ACC112 (cell line): ENCODE data around the gene KRT73.

Experiments used
- H2AFZ ChIP-seq: fragments of 200-600 bp; sonication (generic); one replicate; pipeline ENCODE4 v1.6.0; 2017; ENCODE audit warnings: antibody characterized with exemption, low read length; ENCODE audit not compliant: unreplicated experiment
- H3K27ac ChIP-seq: fragments of 200-600 bp; sonication (generic); 2 replicates; pipeline ENCODE4 v1.5.1; 2014; ENCODE audit warnings: low read depth, mild to moderate bottlenecking, antibody characterized with exemption, low read length, moderate library complexity
- H3K27me3 ChIP-seq: fragments of 200-600 bp; sonication (generic); 2 replicates; pipeline ENCODE4 v1.6.1; 2014; ENCODE audit warnings: mild to moderate bottlenecking, antibody characterized with exemption, low read length, moderate library complexity, mixed read lengths; ENCODE audit not compliant: insufficient read depth
- H3K36me3 ChIP-seq: fragments of 200-600 bp; sonication (generic); 2 replicates; pipeline ENCODE4 v1.6.1; 2016; ENCODE audit warnings: mild to moderate bottlenecking, antibody characterized with exemption, low read length, moderate library complexity, mixed read lengths; ENCODE audit not compliant: insufficient read depth
- H3K4me1 ChIP-seq: fragments of 200-600 bp; sonication (generic); one replicate; pipeline ENCODE4 v1.6.1; 2016; ENCODE audit warnings: low read length, mixed read lengths; ENCODE audit not compliant: insufficient read depth, unreplicated experiment, control insufficient read depth
- H3K4me3 ChIP-seq: fragments of 200-600 bp; sonication (generic); 2 replicates; pipeline ENCODE4 v1.5.1; 2014; ENCODE audit warnings: mild to moderate bottlenecking, low read depth, low read length
- H3K79me2 ChIP-seq: fragments of 200-600 bp; sonication (generic); one replicate; pipeline ENCODE4 v1.6.0; 2016; ENCODE audit warnings: low read length; ENCODE audit not compliant: control insufficient read depth, unreplicated experiment, insufficient read depth

KRT73 gene

DNA sequence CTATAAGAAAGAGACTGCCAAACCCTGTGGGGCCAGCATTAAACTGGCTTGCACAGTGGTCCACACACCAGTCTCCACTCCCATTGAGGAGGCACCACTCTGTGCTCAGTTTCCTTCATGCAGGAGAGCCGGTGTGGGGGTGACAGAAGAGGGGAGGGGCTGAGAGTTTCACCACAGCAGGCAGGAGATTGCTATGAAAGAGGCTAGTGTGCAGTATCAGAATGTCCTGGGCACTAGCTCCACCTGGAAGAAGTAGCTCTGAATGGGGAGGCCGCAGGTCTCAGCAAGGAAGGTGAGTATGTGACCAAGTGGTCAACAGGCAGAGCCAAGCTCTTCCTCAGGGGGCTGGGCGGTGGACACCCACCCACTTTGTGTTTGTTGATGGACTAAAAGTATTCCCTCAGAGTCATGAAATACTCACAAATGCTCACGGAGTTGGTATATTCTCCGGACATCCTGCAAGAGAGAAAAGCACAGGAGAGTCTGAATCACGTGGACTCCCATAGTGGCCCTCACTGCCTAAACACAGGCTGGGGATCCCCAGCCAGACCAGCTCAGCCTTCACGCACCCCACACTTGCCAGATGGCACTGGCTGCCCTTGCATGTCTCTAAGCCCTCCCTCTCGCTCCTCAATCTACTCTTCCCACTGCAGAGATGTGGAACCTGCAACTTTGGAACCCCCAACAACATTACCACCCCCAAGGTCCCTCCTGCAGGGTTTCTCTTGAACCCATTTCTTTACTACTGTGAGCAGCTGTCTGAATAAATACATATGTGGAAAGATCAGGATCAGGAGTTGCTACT is 9.3 kb downstream of the KRT73 start:
- Histone ChIP-seq H3K36me3 (no peaks in the 10 kb centered on the region), H2AFZ (no peak overlapping the region), H3K27ac (no peak overlapping the region), H3K4me1 (no peaks in the 10 kb centered on the region), H3K79me2 (no peaks in the 10 kb centered on the region), H3K27me3 (peaks cover 93% of the 10 kb centered on the region), H3K4me3 (no peak overlapping the region)

DNA sequence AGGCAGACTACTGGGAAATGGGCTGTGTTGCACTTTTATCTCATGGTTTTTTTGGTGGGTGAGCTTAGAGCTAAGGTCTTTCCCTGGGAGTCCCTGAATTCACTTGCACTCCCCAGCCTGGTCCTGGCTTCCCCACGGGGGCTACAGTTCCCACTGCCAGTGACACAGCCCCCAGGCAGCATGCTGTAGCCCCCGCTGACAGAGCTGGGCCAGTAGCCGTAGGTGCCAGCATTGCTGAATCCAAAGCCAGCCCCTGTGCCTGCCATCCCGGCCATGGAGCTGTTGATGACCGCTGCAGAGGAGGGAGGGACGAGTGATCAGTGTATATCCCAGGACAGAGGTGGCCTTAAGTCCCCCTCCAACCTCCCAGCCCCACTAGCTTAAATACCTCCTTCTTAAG is 10.2 kb downstream of the KRT73 start:
- H3K27me3 ChIP-seq, result peaks cover 85% of the 10 kb centered on the region
- no peak overlapping the region for H3K27ac ChIP-seq
- H3K79me2 ChIP-seq, result no peaks in the 10 kb centered on the region
- no peak overlapping the region for H2AFZ ChIP-seq
- no peaks in the 10 kb centered on the region for H3K36me3 ChIP-seq
- no peaks in the 10 kb centered on the region for H3K4me1 ChIP-seq
- H3K4me3 ChIP-seq, result no peak overlapping the region

DNA sequence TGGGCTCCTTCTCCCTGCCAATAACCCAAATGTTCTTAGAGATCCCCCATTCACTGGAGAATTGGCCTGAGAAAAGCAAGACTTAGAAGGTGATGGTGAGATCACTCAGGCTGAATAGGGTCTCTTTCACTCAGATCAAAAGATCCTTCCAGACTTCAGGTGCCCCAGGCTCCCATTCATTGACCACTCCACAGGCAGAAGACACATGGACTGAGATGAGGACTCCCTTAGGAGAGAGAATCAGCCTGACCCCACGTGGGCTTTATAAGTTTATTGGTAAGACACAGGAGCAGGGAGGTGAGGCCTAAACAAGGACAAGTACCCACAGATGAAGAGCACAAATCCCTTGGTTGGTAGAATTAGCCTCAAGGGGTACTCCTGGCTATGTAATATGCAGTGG is 11.0 kb downstream of the KRT73 start:
- Histone ChIP-seq H2AFZ (no peak overlapping the region), H3K27ac (no peak overlapping the region), H3K79me2 (no peaks in the 10 kb centered on the region), H3K4me1 (no peaks in the 10 kb centered on the region), H3K4me3 (no peak overlapping the region), H3K36me3 (no peaks in the 10 kb centered on the region), H3K27me3 (peaks cover 83% of the 10 kb centered on the region)

DNA sequence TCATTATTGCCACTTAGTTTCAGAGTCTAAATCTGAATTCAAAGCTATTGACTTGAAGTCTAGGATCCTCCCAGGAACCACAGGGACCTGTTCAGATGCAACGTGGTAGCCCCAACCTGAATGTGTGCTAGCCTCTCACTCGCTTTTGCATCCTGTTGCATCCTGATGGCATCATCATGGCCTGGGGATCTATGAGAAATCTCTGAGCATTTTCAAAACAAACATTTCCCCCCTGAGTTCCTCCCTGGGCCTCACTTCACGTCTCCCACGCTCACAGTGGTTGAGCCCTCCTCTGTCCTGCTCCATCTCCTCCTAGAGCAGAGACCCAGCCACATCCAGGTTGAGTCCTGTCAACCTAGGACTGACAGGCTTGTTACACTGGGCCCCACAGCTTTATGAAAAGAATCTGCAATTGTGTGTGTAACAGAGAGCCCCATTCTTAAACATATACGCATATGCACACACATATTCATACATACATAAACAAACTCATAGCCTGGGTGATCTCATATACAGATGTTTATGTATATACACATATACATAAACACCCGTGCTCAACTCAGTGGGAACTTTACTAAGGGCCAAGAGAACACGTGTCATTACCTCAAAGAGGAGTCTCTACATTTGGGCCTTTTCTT is 11.7 kb downstream of the KRT73 start:
- H3K27me3 ChIP-seq, result peaks cover 84% of the 10 kb centered on the region
- H2AFZ ChIP-seq, result no peak overlapping the region
- H3K36me3 ChIP-seq, result no peaks in the 10 kb centered on the region
- no peaks in the 10 kb centered on the region for H3K79me2 ChIP-seq
- H3K4me1 ChIP-seq, result no peaks in the 10 kb centered on the region
- H3K27ac ChIP-seq, result no peak overlapping the region
- no peak overlapping the region for H3K4me3 ChIP-seq

DNA sequence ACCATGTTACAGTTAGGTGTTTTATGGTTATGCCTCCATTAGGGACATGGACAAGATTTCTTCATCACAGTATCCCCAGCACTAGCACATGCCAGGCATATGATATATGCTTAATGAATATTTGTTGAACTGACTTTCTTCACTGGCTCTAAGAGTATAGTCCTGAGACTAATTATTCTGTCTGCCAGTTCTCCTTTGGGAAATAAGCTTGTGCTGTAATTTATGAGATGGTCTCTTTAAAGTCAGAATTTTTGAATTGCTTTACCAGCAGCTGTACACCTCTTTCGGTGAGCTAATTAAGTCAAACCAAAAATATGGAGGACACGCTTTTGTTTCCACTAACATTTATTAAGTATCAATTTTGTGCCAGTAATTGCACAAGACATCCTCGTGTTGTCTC is 12.3 kb downstream of the KRT73 start:
- H3K27me3 ChIP-seq, result peaks cover 84% of the 10 kb centered on the region
- no peaks in the 10 kb centered on the region for H3K4me1 ChIP-seq
- no peak overlapping the region for H3K4me3 ChIP-seq
- H2AFZ ChIP-seq, result no peak overlapping the region
- no peak overlapping the region for H3K27ac ChIP-seq
- no peaks in the 10 kb centered on the region for H3K79me2 ChIP-seq
- H3K36me3 ChIP-seq, result no peaks in the 10 kb centered on the region

DNA sequence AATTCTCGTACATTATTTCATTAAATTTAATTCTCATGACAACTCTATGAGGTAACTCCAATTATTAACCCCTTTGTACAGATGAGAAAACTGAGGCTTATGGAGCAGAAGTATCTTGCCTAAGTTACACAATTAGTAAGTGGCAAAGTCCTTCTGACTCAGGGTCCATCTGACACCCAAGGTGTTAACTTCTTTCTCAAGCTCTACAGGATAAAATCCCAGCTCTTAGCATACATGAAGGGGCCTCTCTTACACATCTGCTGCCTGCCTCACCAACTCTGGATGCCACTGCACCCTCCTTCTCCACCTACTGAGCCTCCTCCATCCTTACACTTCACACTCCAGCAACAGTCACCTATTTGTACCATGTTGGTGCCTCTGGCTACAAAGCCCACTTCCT is 12.8 kb downstream of the KRT73 start:
- H3K79me2 ChIP-seq, result no peaks in the 10 kb centered on the region
- no peak overlapping the region for H2AFZ ChIP-seq
- no peaks in the 10 kb centered on the region for H3K4me1 ChIP-seq
- peaks cover 84% of the 10 kb centered on the region for H3K27me3 ChIP-seq
- no peak overlapping the region for H3K27ac ChIP-seq
- H3K36me3 ChIP-seq, result no peaks in the 10 kb centered on the region
- no peak overlapping the region for H3K4me3 ChIP-seq

DNA sequence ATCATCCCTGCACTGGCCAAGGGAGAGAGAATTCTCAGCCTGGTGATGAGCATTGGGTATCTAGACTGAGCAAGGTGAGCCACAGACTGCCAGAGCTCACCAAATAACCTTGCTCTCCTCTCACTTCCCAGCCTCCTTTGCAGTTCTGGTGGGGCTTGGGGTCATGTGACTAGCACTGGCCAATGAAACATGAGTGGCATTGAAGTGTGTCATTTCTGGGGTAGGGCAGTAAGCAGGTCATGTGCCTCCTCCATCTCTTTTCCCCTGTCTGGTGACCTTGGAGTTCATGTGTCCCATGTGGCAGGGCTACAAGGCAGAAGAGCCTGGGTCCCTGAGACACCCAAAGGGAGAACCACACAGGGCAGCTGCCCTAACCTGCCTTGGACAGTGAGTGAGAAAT is 13.5 kb downstream of the KRT73 start:
- H2AFZ ChIP-seq, result no peak overlapping the region
- H3K27ac ChIP-seq, result no peak overlapping the region
- no peaks in the 10 kb centered on the region for H3K4me1 ChIP-seq
- peaks cover 86% of the 10 kb centered on the region for H3K27me3 ChIP-seq
- no peaks in the 10 kb centered on the region for H3K36me3 ChIP-seq
- no peak overlapping the region for H3K4me3 ChIP-seq
- no peaks in the 10 kb centered on the region for H3K79me2 ChIP-seq

DNA sequence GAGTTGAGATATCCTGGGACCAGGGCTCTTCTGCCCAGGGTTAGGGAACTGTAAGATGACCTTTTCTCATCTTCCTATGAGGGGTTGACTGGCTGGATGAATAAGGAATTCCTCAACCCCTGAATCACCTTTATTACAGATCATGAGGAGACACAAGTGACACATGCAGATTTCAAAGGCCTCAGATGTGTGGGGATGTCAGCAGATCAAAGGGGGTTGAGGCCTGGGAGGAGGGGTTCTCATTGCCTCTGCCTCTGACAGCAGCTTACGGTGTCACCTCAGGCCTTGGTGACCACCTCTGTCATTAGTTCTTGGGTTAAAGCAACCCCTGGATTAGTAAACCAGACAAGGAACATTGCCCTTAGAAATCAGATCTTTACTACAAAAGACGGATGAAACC is 15.0 kb downstream of the KRT73 start:
- H3K27me3 ChIP-seq, result peaks cover 86% of the 10 kb centered on the region
- H2AFZ ChIP-seq, result no peak overlapping the region

DNA sequence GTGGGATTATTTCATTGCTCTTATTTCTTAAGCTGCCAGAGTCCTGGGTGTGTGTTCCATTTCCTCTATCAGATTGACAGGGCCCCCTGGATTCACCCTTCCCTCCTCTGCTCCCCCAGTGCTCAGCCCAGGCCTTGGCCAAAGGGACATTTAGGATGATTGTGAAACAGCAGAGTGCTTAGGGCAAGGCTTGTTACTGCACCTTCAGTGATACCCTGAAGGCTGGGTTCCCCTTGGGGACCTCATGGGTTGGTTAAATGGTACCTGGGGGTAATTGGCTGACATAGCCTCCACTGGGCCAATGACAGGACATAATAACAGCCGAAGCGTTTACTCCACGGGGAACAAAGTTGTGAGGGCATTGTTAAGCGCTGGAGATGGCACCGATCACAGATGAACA is 15.8 kb downstream of the KRT73 start:
- Histone ChIP-seq H3K27ac (no peak overlapping the region), H3K4me3 (no peak overlapping the region), H3K27me3 (peaks cover 86% of the 10 kb centered on the region), H3K4me1 (no peaks in the 10 kb centered on the region), H3K36me3 (no peaks in the 10 kb centered on the region), H2AFZ (no peak overlapping the region), H3K79me2 (no peaks in the 10 kb centered on the region)

More for the DNA sequence above, 15.0 kb downstream of the KRT73 start:
- Histone ChIP-seq H3K36me3 (no peaks in the 10 kb centered on the region), H3K4me1 (no peaks in the 10 kb centered on the region), H3K27ac (no peak overlapping the region), H3K4me3 (no peak overlapping the region), H3K79me2 (no peaks in the 10 kb centered on the region)

DNA sequence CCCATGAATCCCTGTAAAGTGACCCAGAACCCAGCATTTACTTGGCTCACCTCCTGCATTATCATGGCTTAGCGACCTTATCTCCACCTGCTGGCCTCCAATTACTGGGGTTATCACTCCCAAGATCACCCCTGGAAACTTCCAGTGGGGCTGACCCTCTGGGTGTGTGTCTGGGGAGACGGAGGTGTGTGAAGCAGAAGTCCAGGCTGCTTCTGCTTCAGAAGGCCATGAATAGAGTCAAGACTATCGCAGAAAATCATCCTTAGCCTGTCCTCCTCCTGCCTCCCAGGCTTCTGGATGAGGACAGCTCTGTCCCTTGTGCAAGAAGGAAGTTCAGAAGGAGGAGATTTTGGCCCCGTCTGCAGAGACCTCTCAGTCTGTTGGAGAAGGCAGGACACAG is 16.7 kb downstream of the KRT73 start:
- no peaks in the 10 kb centered on the region for H3K79me2 ChIP-seq
- no peaks in the 10 kb centered on the region for H3K36me3 ChIP-seq
- H3K4me1 ChIP-seq, result no peaks in the 10 kb centered on the region
- H3K27me3 ChIP-seq, result peaks cover 86% of the 10 kb centered on the region
- H2AFZ ChIP-seq, result no peak overlapping the region
- H3K4me3 ChIP-seq, result no peak overlapping the region
- H3K27ac ChIP-seq, result no peak overlapping the region

DNA sequence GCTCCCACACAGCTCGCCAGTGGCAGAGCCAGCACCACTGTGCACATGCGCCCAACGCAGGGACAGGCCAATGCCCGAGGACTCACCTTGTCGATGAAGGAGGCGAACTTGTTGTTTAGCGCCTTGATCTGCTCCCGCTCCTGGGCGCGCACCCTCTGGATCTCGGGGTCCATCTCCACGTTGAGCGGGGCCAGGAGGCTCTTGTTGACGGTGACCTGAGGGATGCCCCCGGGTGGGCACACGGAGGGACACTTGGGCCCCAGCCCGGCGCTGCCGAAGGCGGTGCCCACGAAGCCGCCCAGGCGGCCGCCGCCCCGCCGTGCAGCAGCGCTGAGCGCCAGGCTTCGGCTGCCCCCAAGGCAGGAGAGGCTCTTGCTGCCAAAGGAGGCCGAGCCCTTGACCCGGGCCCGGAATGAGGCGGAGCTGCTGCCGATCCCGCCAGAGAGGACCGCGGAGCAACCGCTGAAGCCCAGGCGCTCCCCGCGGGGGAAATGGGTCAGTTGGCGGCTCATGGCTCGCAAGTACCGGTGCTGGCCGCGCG is 17.3 kb downstream of the KRT73 start, which contains the start of gene KRT72:
TSS of gene KRT72 (minus strand) at position 523 of the 541 bp plus-strand sequence. CDS start at position 512, 11 bp downstream.
- Histone ChIP-seq H3K36me3 (no peaks in the 10 kb centered on the region), H3K79me2 (no peaks in the 10 kb centered on the region), H3K27me3 (peaks cover 84% of the 10 kb centered on the region), H3K4me1 (no peaks in the 10 kb centered on the region), H3K4me3 (no peak within 1 kb of the TSS), H2AFZ (no peak within 1 kb of the TSS), H3K27ac (no peak within 1 kb of the TSS)
